HUES48 (cell line): ENCODE measurements around the gene PRRX2.

ENCODE experiments used
- H3K27ac ChIP-seq: one replicate; pipeline ENCODE4 v1.7.0; 2013; ENCODE audit warnings: low read depth, low read length, inconsistent platforms
- H3K27me3 ChIP-seq: 2 replicates; pipeline ENCODE4 v1.6.1; 2013; ENCODE audit warnings: mild to moderate bottlenecking, low read length; ENCODE audit not compliant: control insufficient read depth, insufficient read depth
- H3K36me3 ChIP-seq: 2 replicates; pipeline ENCODE4 v1.6.1; 2013; ENCODE audit warnings: low read length; ENCODE audit not compliant: control insufficient read depth, insufficient read depth
- H3K4me1 ChIP-seq: 2 replicates; pipeline ENCODE4 v1.6.1; 2013; ENCODE audit warnings: mild to moderate bottlenecking, low read length; ENCODE audit not compliant: control insufficient read depth, insufficient read depth
- H3K4me3 ChIP-seq: 2 replicates; pipeline ENCODE4 v1.5.1; 2013; ENCODE audit warnings: mild to moderate bottlenecking, low read depth, low read length
- H3K9ac ChIP-seq: 2 replicates; pipeline ENCODE4 v1.6.1; 2013; ENCODE audit warnings: mild to moderate bottlenecking, low read depth, low read length, moderate library complexity
- H3K9me3 ChIP-seq: 2 replicates; pipeline ENCODE4 v1.6.1; 2013; ENCODE audit warnings: low read length; ENCODE audit not compliant: control insufficient read depth, insufficient read depth

The PRRX2 gene

DNA sequence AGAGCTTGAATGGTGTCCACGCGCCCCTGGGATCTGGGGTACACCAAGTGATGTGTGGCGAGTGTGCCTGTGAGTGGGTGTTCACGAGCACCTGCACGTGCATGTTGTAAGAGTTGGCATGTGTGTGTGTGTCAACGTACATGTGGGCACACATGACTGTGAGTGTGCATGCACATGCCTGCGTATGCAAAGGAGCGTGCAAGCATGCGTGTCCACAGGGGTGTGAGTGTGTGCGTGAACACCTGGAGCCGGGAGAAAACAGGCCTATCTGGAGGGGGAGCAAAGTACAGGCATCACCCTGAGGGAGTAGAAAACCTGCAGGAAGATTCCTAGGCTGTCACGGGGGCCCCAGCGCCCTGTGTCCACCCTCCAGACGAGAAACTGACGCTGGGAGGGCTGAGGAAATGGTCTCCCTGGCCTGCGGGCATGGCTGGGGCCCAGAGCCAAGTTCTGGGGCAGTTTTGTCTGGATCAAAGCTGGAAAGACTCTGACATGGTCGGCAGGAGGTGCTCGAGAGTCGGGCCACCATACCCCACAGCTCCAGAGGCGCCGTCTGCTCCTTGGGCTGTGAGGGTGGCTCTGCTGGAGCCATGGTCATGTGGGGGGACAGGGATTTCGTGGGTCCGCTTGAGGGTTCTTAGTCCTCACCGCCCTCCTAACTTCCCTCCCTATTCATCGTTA lies 55.6 kb downstream of the PRRX2 start:
- Histone ChIP-seq H3K27me3 (no peaks in the 10 kb centered on the region), H3K27ac (no peak overlapping the region), H3K9ac (no peak overlapping the region), H3K4me1 (no peaks in the 10 kb centered on the region), H3K36me3 (no peaks in the 10 kb centered on the region), H3K9me3 (no peaks in the 10 kb centered on the region), H3K4me3 (no peak overlapping the region)

DNA sequence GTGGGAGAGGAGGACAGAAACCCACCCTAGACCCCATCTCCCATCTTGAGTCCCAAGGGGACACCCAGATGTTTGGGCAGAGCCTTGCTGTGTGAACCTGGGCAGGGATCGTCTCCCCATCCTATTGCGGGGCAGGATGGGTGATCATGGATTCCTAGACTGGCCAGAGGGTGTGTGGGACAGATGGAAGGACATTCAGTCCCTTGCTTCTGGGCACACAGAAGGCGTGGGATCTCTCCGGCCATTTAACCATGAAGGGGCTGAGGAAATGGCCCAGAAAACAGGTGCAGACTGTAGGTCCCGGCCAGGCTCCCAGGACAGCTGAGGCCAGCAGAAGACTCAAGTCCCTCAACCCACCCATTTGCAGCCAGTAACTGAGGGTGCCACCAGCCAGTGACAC lies 57.5 kb downstream of the PRRX2 start:
- Histone ChIP-seq H3K27me3 (no peaks in the 10 kb centered on the region), H3K9me3 (no peaks in the 10 kb centered on the region), H3K4me1 (no peaks in the 10 kb centered on the region), H3K9ac (no peak overlapping the region), H3K36me3 (no peaks in the 10 kb centered on the region), H3K27ac (no peak overlapping the region), H3K4me3 (no peak overlapping the region)

DNA sequence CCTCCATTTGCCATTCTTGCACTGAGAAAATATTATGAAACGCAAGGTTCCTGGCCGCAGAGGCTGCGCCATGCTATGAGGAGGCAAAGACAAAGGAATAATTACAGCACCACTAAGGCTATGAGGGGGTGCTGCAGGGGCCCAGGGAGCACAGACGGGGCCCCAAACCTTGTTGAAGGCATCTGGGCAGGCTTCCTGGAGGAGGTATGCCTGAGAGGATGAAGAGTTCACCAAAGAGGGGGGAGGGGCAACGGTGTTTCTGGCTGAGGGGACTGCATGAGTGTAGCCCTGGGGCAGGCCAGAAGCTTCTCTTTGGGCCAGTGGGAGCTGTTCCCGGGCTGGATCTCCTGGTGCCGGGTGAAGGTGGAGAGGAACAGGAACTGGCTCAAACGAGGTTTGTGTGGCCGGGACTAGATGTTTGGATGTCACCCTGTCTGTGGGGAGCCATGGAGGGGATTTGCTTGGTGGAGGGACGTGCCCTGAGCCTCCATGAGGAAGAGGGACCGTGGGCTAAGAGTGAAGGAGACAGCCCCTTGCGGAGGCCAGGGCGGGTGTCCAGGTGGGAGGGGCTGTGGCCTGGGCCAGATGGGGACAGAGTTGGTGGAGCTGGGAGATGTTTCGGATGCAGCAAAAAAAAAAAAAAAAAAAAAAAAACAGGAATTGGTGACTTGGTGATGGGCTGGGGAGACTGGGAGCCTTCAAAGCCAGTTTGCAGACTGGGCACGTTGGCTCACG lies 59.2 kb downstream of the PRRX2 start:
- no peak overlapping the region for H3K27ac ChIP-seq
- H3K4me3 ChIP-seq = no peak overlapping the region
- H3K9ac ChIP-seq = no peak overlapping the region

GRCh38 chr9:129725795-129726251 lies 60.4 kb downstream of the PRRX2 start:
- no peak overlapping the region for H3K4me3 ChIP-seq
- no peaks in the 10 kb centered on the region for H3K27me3 ChIP-seq
- no peak overlapping the region for H3K27ac ChIP-seq
- no peak overlapping the region for H3K9ac ChIP-seq
- H3K9me3 ChIP-seq = no peaks in the 10 kb centered on the region
- no peaks in the 10 kb centered on the region for H3K36me3 ChIP-seq
- H3K4me1 ChIP-seq = no peaks in the 10 kb centered on the region

More for the DNA sequence above, 59.2 kb downstream of the PRRX2 start:
- Histone ChIP-seq H3K9me3 (no peaks in the 10 kb centered on the region), H3K4me1 (no peaks in the 10 kb centered on the region), H3K27me3 (no peaks in the 10 kb centered on the region), H3K36me3 (no peaks in the 10 kb centered on the region)

GRCh38 chr9:129726322-129727160 lies 61.1 kb downstream of the PRRX2 start:
- Histone ChIP-seq H3K9ac (no peak overlapping the region), H3K4me1 (no peaks in the 10 kb centered on the region), H3K36me3 (no peaks in the 10 kb centered on the region), H3K27ac (no peak overlapping the region), H3K4me3 (no peak overlapping the region), H3K27me3 (no peaks in the 10 kb centered on the region), H3K9me3 (no peaks in the 10 kb centered on the region)

GRCh38 chr9:129728744-129729143 lies 63.3 kb downstream of the PRRX2 start:
- Histone ChIP-seq H3K4me1 (no peaks in the 10 kb centered on the region), H3K4me3 (no peak overlapping the region), H3K27me3 (no peaks in the 10 kb centered on the region), H3K9me3 (no peaks in the 10 kb centered on the region), H3K9ac (no peak overlapping the region), H3K27ac (no peak overlapping the region), H3K36me3 (no peaks in the 10 kb centered on the region)

DNA sequence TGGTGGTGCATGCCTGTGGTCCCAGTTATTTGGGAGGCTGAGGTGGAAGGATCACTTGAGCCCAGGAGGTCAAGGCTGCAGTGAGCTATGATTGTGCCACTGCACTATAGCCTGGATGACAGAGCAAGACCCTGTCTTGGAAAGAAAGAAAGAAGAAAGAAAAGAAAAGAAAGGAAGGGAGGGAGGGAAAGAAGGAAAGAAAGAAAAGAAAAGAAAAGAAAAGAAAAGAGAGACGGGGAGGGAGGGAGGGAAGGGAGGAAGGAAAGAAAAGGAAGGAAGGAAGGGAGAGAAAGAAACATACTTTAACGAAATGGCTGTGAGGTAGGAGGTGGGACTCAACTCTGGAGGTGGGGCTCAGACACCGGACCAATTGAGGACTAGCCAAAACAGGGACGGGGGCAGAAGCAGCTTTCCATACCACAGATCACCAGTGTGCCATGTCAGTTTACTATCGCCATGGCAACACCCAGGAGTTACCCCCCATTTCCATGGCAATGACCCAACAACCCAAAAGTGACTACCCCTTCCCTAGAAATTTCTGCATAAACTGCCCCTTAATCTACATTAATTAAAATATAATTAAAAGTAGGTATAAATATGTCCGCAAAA lies 66.1 kb downstream of the PRRX2 start:
- H3K4me1 ChIP-seq = no peaks in the 10 kb centered on the region
- no peak overlapping the region for H3K27ac ChIP-seq
- H3K27me3 ChIP-seq = no peaks in the 10 kb centered on the region

DNA sequence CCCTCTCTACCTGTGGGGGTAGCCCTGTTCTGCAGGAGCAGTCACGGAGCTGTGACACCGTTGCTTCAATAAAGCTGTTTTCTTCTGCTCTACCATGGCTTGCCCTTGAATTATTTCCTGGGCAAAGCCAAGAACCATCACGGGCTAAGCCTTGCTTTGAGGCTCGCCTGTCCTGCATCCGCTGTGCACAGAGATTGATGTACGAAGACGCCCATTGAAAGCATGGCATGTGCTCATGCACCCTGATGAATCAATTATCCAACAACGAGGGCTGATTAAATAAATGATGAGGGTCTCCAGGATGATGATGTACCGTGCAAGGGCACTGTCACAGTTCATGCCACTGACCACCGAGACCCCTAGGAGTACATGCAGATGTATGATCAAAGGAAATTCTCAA lies 66.7 kb downstream of the PRRX2 start:
- Histone ChIP-seq H3K36me3 (no peaks in the 10 kb centered on the region), H3K4me3 (no peak overlapping the region), H3K9me3 (no peaks in the 10 kb centered on the region), H3K9ac (no peak overlapping the region), H3K27ac (no peak overlapping the region), H3K27me3 (no peaks in the 10 kb centered on the region), H3K4me1 (no peaks in the 10 kb centered on the region)

More for the DNA sequence above, 66.1 kb downstream of the PRRX2 start:
- Histone ChIP-seq H3K36me3 (no peaks in the 10 kb centered on the region), H3K9me3 (no peaks in the 10 kb centered on the region), H3K9ac (no peak overlapping the region), H3K4me3 (no peak overlapping the region)

DNA sequence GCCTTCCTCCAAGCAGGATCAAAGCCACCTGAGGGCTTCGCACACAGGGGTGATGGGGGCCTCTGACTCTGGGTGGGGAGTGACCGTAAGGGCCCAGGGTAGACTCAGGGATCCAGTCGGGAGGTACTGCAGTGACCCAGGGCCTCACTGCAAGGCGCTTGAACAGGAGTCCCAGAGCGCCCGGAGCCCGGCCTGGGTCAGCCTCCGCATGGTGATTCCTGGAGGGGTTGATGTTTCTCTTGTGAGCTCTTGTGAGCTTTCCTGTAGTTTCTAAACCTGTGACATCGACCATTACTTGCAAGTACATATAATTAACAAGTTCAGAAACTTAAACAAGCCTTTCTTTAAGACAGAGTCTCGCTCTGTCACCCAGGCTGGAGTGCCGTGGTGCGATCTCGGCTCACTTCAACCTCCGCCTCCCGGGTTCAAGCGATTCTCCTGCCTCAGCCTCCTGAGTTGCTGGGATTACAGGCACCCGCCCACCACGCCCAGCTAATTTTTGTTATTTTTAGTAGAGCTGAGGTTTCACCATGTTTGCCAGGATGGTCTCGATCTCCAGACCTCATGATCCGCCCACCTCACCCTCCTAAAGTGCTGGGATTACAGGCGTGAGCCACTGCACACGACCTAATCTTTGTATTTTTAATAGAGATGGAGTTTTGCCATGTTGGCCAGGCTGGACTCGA lies 67.6 kb downstream of the PRRX2 start:
- H3K9ac ChIP-seq = no peak overlapping the region
- H3K36me3 ChIP-seq = no peaks in the 10 kb centered on the region
- no peaks in the 10 kb centered on the region for H3K4me1 ChIP-seq

GRCh38 chr9:129733632-129733953 lies 68.1 kb downstream of the PRRX2 start:
- Histone ChIP-seq H3K36me3 (no peaks in the 10 kb centered on the region), H3K4me1 (no peaks in the 10 kb centered on the region), H3K27ac (no peak overlapping the region), H3K9ac (no peak overlapping the region), H3K9me3 (no peaks in the 10 kb centered on the region), H3K4me3 (no peak overlapping the region), H3K27me3 (no peaks in the 10 kb centered on the region)

More for the DNA sequence above, 67.6 kb downstream of the PRRX2 start:
- no peaks in the 10 kb centered on the region for H3K9me3 ChIP-seq
- no peak overlapping the region for H3K27ac ChIP-seq
- no peaks in the 10 kb centered on the region for H3K27me3 ChIP-seq
- H3K4me3 ChIP-seq = no peak overlapping the region
